ENCODE measurements around the gene CD52. TPM values are rescaled to one million over a fixed set of nuclear protein-coding genes. Genes with fewer than 3 reads are reported as not detected.

CD52 gene
- total and polyA plus RNA-seq, 2 of the 13 experiments (the other 11 are each of a cell fraction or from before 2014, with no cell fraction given) = 0.32 TPM; not detected in 1

- TF ChIP-seq ZNF781 (CRISPR knock-in tag; IDR thresholded peaks at IDR 0.05; ENCODE audit: borderline replicate concordance, not compliant biosample characterization) (no peak), ZNF224 (CRISPR knock-in tag; IDR thresholded peaks at IDR 0.05) (no peak), CENPT (CRISPR knock-in tag; IDR thresholded peaks at IDR 0.05; ENCODE audit: low read depth) (no peak), HOXA5 (CRISPR knock-in tag; IDR thresholded peaks at IDR 0.05) (no peak), CBX1 (IDR thresholded peaks at IDR 0.05; ENCODE audit: low read depth) (peak; percentile 82), GTF3A (CRISPR knock-in tag; conservative IDR thresholded peaks at IDR 0.05) (no peak), RORA (CRISPR knock-in tag; IDR thresholded peaks at IDR 0.05) (no peak), REXO4 (CRISPR knock-in tag; IDR thresholded peaks at IDR 0.05; ENCODE audit: borderline replicate concordance) (no peak), SOX6 (IDR thresholded peaks at IDR 0.05) (no peak), SOX6 (CRISPR knock-in tag; IDR thresholded peaks at IDR 0.05) (peak; percentile 83), PTBP1 (IDR thresholded peaks at IDR 0.05; ENCODE audit: low read depth, low read length, poor library complexity, severe bottlenecking) (no peak), KLF9 (CRISPR knock-in tag; IDR thresholded peaks at IDR 0.05; ENCODE audit: low read depth) (no peak), ZNF891 (CRISPR knock-in tag; IDR thresholded peaks at IDR 0.05) (no peak), TCF12 (IDR thresholded peaks at IDR 0.05) (no peak), TCF12 (CRISPR knock-in tag; IDR thresholded peaks at IDR 0.05) (0 out of 2 replicates have a peak, but pooled peaks have one; percentile 22), ZNF329 (CRISPR knock-in tag; IDR thresholded peaks at IDR 0.05; ENCODE audit: low read depth) (no peak), DRAP1 (CRISPR knock-in tag; IDR thresholded peaks at IDR 0.05) (peak; percentile 74; the same call in 1 of the 2 replicates)
- TF ChIP-seq, protein P1, sequence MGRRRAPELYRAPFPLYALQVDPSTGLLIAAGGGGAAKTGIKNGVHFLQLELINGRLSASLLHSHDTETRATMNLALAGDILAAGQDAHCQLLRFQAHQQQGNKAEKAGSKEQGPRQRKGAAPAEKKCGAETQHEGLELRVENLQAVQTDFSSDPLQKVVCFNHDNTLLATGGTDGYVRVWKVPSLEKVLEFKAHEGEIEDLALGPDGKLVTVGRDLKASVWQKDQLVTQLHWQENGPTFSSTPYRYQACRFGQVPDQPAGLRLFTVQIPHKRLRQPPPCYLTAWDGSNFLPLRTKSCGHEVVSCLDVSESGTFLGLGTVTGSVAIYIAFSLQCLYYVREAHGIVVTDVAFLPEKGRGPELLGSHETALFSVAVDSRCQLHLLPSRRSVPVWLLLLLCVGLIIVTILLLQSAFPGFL (CRISPR knock-in tag; IDR thresholded peaks at IDR 0.05) = no peak
- TF ChIP-seq, protein P2, sequence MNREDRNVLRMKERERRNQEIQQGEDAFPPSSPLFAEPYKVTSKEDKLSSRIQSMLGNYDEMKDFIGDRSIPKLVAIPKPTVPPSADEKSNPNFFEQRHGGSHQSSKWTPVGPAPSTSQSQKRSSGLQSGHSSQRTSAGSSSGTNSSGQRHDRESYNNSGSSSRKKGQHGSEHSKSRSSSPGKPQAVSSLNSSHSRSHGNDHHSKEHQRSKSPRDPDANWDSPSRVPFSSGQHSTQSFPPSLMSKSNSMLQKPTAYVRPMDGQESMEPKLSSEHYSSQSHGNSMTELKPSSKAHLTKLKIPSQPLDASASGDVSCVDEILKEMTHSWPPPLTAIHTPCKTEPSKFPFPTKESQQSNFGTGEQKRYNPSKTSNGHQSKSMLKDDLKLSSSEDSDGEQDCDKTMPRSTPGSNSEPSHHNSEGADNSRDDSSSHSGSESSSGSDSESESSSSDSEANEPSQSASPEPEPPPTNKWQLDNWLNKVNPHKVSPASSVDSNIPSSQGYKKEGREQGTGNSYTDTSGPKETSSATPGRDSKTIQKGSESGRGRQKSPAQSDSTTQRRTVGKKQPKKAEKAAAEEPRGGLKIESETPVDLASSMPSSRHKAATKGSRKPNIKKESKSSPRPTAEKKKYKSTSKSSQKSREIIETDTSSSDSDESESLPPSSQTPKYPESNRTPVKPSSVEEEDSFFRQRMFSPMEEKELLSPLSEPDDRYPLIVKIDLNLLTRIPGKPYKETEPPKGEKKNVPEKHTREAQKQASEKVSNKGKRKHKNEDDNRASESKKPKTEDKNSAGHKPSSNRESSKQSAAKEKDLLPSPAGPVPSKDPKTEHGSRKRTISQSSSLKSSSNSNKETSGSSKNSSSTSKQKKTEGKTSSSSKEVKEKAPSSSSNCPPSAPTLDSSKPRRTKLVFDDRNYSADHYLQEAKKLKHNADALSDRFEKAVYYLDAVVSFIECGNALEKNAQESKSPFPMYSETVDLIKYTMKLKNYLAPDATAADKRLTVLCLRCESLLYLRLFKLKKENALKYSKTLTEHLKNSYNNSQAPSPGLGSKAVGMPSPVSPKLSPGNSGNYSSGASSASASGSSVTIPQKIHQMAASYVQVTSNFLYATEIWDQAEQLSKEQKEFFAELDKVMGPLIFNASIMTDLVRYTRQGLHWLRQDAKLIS (CRISPR knock-in tag; IDR thresholded peaks at IDR 0.05) = no peak
Measured at GRCh38 chr1:26351590-26352337, 34.0 kb downstream of the CD52 start (continued).

Measured in HepG2 (cell line).